Mucosa of descending colon (tissue), 3 donors: Measurements from ENCODE around the gene CD55. TPM values are rescaled to one million over a fixed set of nuclear protein-coding genes. Genes with fewer than 3 reads are reported as not detected.

Experiments
- ATAC-seq: fragments of 200-7000 bp; cut with Tn5 transposase; one replicate; pipeline ENCODE4 v1.9.1; 2020; ENCODE audit warnings: mild to moderate bottlenecking, moderate library complexity
- DNase-seq, 3 donors: peaks; one replicate each; pipeline ENCODE4 v3.0.0-alpha.2; 2020
- H3K36me3 ChIP-seq: fragments of 200-600 bp; one replicate; pipeline ENCODE4 v1.8.0; 2021; ENCODE audit warnings: low read depth, mild to moderate bottlenecking
- H3K4me1 ChIP-seq: fragments of 200-600 bp; one replicate; pipeline ENCODE4 v1.8.0; 2021; ENCODE audit warnings: low read depth, mild to moderate bottlenecking
- H3K4me3 ChIP-seq: fragments of 200-600 bp; one replicate; pipeline ENCODE4 v1.8.0; 2021; ENCODE audit warnings: mild to moderate bottlenecking
- H3K9me3 ChIP-seq: fragments of 200-600 bp; one replicate; pipeline ENCODE4 v1.8.0; 2021; ENCODE audit warnings: mild to moderate bottlenecking
- CTCF ChIP-seq: fragments of 200-600 bp; IDR thresholded peaks from one replicate; pipeline ENCODE4 v1.8.0; 2022; ENCODE audit warnings: antibody characterized with exemption, mild to moderate bottlenecking
- intact Hi-C, 2 donors: fragments of 100-400 bp; cut with DNase I in 1 of 2; cut with micrococcal nuclease in 1 of 2; formaldehyde crosslinking; loops; one replicate each; pipeline versions ENCODE4 v1.11.0 to v1.11.1; 2022; cut with DNase I, micrococcal nuclease
- total RNA-seq, 3 donors: library from RNA; stranded (reverse); fragmentation: NEBNext Ultra II Directional in 2 of 3; extraction: Animal tissue kit (Norgen Biotek cat#: 25700) in 2 of 3; gene quantifications; one replicate each; pipeline versions ENCODE4 v1.2.1 to v1.2.4, GENCODE V29; 2021 to 2023
- donor health status: DM: no; HTN: no; CAD: no; lungs with moderate emphysema.
- donor health status: DM: no; HTN: no; CAD: no.
- donor health status: DM: no; HTN: yes; CAD: no.

The CD55 gene
- total RNA-seq, 3 donors from 2014 or later, result 40.1 to 53.0 (median 50.8) TPM

DNA sequence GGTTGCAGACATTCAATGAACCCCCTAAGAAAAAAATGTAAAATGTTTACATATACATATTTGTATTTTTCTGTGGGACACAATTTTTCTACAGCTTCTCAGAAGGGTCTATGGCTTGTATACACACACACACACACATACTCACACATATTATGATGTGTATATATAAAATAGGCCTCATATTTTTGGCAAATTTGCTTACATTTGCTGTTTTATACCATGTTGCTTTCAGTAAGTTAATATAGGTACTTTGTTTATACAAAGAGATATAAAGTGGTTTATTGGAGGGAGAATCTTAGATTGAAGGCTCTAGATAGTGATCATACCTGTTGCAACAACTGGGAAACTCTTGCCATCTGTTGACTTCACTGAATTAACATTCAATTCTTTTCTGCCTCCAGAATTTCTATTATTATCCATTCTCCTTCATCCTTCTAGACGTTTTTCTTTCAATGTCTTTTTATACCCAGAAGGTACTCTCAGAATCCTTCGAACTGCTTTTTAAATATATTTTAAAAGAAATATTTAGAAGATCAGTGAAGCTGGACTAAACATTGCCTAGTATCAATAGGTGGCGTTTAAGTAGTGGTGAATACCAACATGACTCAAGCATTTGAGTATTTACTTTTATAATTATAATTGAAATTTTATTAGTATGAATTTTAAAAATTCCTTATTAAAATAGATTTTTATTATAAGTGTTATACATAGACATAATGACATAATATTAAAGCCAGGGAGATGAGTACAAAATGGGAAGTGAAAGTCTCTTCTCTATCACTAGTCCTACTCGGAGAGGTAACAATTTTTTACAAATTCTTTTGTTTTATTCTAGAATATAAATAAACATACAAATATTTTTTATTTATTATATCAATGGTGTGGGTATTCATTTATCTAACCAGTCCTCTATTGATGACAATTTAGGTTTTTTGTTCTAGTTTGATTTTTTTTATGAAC is 10.2 kb downstream of the CD55 start:
- no peak for ATAC-seq
- H3K36me3 ChIP-seq, result no peaks in the 10 kb centered on the region
- DNase-seq, result no peak
- no peak for TF ChIP-seq CTCF
- H3K9me3 ChIP-seq, result peaks cover 6% of the 10 kb centered on the region
- intact Hi-C loops, result no loop called here
- no peak overlapping the region for H3K4me3 ChIP-seq
- H3K4me1 ChIP-seq, result no peaks in the 10 kb centered on the region

DNA sequence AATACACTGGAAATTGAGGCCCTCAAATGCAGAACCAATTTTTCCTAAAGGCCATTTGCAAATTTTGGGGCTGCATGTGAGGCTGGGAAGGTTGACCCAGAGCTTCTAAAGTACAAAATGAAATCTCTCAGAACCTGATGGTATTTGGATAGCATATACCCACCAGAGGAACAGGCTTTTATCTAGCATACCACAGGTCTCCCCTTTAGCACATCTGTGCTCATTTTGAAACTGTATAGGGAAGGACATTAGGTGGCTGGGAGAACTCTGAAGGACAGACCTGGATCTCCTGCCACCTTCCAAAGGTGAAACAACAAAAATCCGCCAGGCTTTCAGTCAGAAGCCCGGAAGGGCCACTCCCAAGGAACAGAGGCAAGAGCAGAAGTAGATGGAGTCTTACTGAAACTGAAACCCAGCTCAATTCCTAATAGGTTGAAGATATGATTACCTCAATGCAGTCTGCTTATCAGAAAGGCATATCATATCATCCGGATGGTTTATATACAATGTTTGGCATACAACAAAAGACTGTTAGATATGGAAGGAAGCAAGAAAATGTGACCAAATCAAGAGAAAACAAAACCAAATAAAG is 11.6 kb downstream of the CD55 start:
- Histone ChIP-seq H3K36me3 (no peaks in the 10 kb centered on the region), H3K4me3 (no peak overlapping the region), H3K4me1 (no peaks in the 10 kb centered on the region), H3K9me3 (peaks cover 6% of the 10 kb centered on the region)
- TF ChIP-seq CTCF, result no peak
- ATAC-seq, result no peak
- intact Hi-C loops, result no loop called here
- DNase-seq, result no peak

GRCh38 chr1:207333620-207334019 is 12.1 kb downstream of the CD55 start:
- intact Hi-C loops, result no loop called here
- no peak for TF ChIP-seq CTCF
- DNase-seq, result no peak
- Histone ChIP-seq H3K4me1 (no peaks in the 10 kb centered on the region), H3K36me3 (no peaks in the 10 kb centered on the region), H3K4me3 (no peak overlapping the region), H3K9me3 (peaks cover 6% of the 10 kb centered on the region)
- ATAC-seq, result no peak

DNA sequence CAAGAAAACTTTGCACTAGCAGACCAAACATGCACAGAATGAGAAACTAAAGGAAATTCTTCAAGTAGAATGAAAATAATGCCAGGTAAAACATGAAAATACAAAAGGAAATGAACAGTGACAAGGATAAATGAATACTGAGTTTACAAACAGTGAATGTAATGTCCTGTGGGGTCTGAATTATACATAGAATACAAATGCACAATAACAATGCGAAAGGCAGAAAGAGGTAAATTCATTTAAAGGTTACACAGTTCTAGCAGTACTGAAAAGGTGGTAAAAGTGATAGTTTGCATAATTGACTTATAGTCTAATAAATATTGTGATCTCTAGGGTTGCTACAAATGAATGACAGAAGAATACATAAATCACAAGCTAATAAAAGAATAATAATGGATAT is 12.9 kb downstream of the CD55 start:
- DNase-seq (no peak), ATAC-seq (no peak)
- Histone ChIP-seq H3K4me1 (no peaks in the 10 kb centered on the region), H3K4me3 (no peak overlapping the region), H3K36me3 (no peaks in the 10 kb centered on the region), H3K9me3 (peaks cover 6% of the 10 kb centered on the region)
- intact Hi-C loops, result no loop called here
- no peak for TF ChIP-seq CTCF

DNA sequence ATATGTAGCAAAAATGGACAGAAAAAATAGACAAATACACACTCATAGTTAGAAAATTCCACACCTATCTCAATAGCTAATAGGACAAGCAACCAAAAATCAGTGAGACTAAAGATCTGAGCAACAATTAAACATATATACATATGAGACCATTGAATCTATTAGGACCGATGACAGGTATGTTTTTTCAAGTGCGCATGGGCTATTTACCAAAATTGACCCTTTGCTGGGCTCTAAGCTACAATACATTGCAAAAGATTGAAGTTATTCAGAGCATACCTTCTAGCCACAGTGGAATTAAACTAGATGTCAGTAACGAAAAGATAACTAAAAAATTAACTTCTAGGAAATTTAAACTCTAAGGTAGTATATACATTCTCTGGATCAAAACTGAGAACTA is 13.7 kb downstream of the CD55 start:
- TF ChIP-seq CTCF, result no peak
- no peaks in the 10 kb centered on the region for H3K4me1 ChIP-seq
- H3K4me3 ChIP-seq, result no peak overlapping the region
- peaks cover 6% of the 10 kb centered on the region for H3K9me3 ChIP-seq
- no peak for ATAC-seq
- H3K36me3 ChIP-seq, result no peaks in the 10 kb centered on the region
- no peak for DNase-seq
- intact Hi-C loops, result no loop called here
